HEK293T (cell line): ENCODE results near the gene MYL10.

Experiments
- CTCF ChIA-PET: fragments of 350-600 bp; formaldehyde crosslinking; extraction: SDS; loops from one replicate; lab custom pipeline; 2021; ENCODE audit warnings: antibody characterized with exemption, inconsistent platforms; lab: Yijun Ruan, JAX
- POLR2A ChIA-PET: fragments of 350-600 bp; formaldehyde crosslinking; extraction: SDS; loops from one replicate; lab custom pipeline; 2020; ENCODE audit warnings: antibody characterized with exemption, inconsistent platforms; lab: Yijun Ruan, JAX
- DNase-seq: peaks from one replicate; pipeline ENCODE4 v3.0.0; 2012; ENCODE audit warnings: mixed read lengths; ENCODE audit errors: extremely low spot score
- ARNT ChIP-seq: fragments of 450-650 bp; IDR thresholded peaks from 2 replicates; pipeline ENCODE4 v1.6.1; 2017; ENCODE audit warnings: mild to moderate bottlenecking
- BHLHE40 ChIP-seq: fragments of 450-650 bp; IDR thresholded peaks from 2 replicates; pipeline ENCODE4 v1.6.1; 2016; ENCODE audit warnings: mild to moderate bottlenecking, moderate library complexity, borderline replicate concordance
- CTBP1 ChIP-seq: fragments of 450-650 bp; IDR thresholded peaks from 2 replicates; pipeline ENCODE4 v1.6.1; 2016; ENCODE audit warnings: borderline replicate concordance
- ELF4 ChIP-seq: fragments of 450-650 bp; IDR thresholded peaks from 2 replicates; pipeline ENCODE4 v1.6.1; 2017; ENCODE audit warnings: antibody characterized with exemption
- FOXA1 ChIP-seq: fragments of 450-650 bp; IDR thresholded peaks from 2 replicates; pipeline ENCODE4 v1.6.1; 2016; ENCODE audit warnings: mild to moderate bottlenecking
- FOXK2 ChIP-seq: fragments of 450-650 bp; IDR thresholded peaks from 2 replicates; pipeline ENCODE4 v1.6.1; 2016; ENCODE audit warnings: mild to moderate bottlenecking
- FOXM1 ChIP-seq: fragments of 450-650 bp; IDR thresholded peaks from 2 replicates; pipeline ENCODE4 v1.6.1; 2017; ENCODE audit warnings: mild to moderate bottlenecking, borderline replicate concordance
- HDGF ChIP-seq: fragments of 450-650 bp; IDR thresholded peaks from 2 replicates; pipeline ENCODE4 v1.6.1; 2017; ENCODE audit warnings: antibody characterized with exemption, borderline replicate concordance
- L3MBTL2 ChIP-seq: fragments of 450-650 bp; conservative IDR thresholded peaks from 2 replicates; pipeline ENCODE4 v1.6.1; 2016; ENCODE audit warnings: mild to moderate bottlenecking
- LEF1 ChIP-seq: fragments of 450-650 bp; IDR thresholded peaks from 2 replicates; pipeline ENCODE4 v1.6.1; 2017; ENCODE audit warnings: mild to moderate bottlenecking, borderline replicate concordance
- NFRKB ChIP-seq: fragments of 450-650 bp; IDR thresholded peaks from 2 replicates; pipeline ENCODE4 v1.6.1; 2016; ENCODE audit warnings: mild to moderate bottlenecking, moderate library complexity
- SP1 ChIP-seq: fragments of 450-650 bp; IDR thresholded peaks from 2 replicates; pipeline ENCODE4 v1.6.1; 2017
- SUZ12 ChIP-seq: fragments of 450-650 bp; IDR thresholded peaks from 2 replicates; pipeline ENCODE4 v1.6.1; 2016; ENCODE audit warnings: mild to moderate bottlenecking
- TARDBP ChIP-seq: fragments of 450-650 bp; IDR thresholded peaks from 2 replicates; pipeline ENCODE4 v1.6.1; 2016
- ZNF384 ChIP-seq: fragments of 450-650 bp; IDR thresholded peaks from 2 replicates; pipeline ENCODE4 v1.6.1; 2016
- TF ChIP-seq, protein P1 (sequence below): fragments of 450-650 bp; IDR thresholded peaks from 2 replicates; pipeline ENCODE4 v1.6.1; 2016

Gene MYL10

DNA sequence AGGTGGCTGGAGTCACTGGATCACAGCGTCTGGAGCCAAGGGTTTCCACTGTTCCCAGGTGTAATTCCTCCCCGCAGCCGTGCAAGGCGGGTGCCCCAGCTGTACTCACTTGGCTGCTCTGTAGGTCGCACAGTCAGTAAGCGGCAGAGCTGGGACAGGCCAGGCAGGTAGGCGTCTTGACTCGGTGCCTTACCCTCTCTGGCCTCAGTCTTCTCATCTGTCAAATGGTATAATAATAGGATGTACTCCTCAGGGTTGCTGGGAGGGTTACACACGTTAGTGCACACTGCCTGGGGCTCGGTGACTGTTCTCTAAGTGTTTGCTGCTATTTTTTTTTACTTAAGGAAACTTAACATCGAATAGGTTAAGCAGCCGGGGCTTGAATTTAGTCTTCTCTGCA is 27.0 kb downstream of the MYL10 start:
- no peak for DNase-seq
- CTCF ChIA-PET, result interaction anchor here (1.9 to 2.0 kb wide), 2 partner anchors 11 to 16 kb away, joined by 4 to 5 read pairs; no protein-coding TSS in a partner anchor
- TF ChIP-seq ZNF384 (no peak), LEF1 (no peak), ELF4 (no peak), NFRKB (no peak), TARDBP (no peak), HDGF (no peak), SP1 (no peak), CTBP1 (no peak), SUZ12 (no peak), FOXA1 (no peak), FOXM1 (no peak), L3MBTL2 (no peak), BHLHE40 (no peak), ARNT (no peak)
- TF ChIP-seq, protein P1, sequence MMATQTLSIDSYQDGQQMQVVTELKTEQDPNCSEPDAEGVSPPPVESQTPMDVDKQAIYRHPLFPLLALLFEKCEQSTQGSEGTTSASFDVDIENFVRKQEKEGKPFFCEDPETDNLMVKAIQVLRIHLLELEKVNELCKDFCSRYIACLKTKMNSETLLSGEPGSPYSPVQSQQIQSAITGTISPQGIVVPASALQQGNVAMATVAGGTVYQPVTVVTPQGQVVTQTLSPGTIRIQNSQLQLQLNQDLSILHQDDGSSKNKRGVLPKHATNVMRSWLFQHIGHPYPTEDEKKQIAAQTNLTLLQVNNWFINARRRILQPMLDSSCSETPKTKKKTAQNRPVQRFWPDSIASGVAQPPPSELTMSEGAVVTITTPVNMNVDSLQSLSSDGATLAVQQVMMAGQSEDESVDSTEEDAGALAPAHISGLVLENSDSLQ, result no peak
- POLR2A ChIA-PET, result no interaction called here

GRCh38 chr7:101599787-101600186 is 29.3 kb downstream of the MYL10 start:
- TF ChIP-seq TARDBP, result no peak
- TF ChIP-seq LEF1, result no peak
- CTCF ChIA-PET, result no interaction called here
- POLR2A ChIA-PET, result interaction anchor here (0.6 kb wide), 1 partner anchor 90 kb away, joined by 3 read pairs; no protein-coding TSS in a partner anchor
- DNase-seq, result no peak

- ChIA-PET POLR2A (no interaction called here), CTCF (interaction anchor here (1.1 kb wide), 1 partner anchor 56 kb away, joined by 3 read pairs; no protein-coding TSS in a partner anchor)
- no peak for DNase-seq
Measured at GRCh38 chr7:101598986-101599771, 29.9 kb downstream of the MYL10 start.

DNA sequence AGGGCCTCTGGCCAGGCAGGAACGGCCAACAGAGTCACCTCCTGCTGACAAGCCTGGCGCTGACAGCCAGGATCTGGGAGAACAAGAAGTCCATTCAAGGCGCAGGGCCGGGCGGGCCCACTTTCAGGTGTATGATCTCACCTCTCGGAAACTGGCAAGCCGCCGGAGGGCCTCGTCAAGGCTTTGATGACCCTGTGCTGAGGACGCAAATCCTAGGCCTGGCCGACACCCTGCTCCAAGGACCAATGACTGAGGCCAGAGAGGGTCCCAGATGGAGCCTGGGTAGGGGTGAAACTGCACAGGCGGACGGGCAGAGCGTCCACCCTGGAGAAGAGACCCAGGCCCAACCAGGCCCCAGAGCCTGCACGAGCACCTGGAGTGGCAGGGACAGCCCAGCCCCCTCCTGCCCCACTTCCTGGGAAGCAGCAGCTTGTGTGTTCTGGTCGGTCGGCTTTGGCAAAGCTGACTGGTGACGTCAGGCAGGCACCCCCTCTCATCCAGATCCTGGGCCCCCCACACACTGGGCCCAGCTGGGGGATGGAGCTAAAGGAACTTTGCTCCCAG is 30.6 kb downstream of the MYL10 start:
- DNase-seq, result no peak
- POLR2A ChIA-PET, result no interaction called here
- TF ChIP-seq BHLHE40, result no peak
- no peak for TF ChIP-seq ELF4
- no peak for TF ChIP-seq FOXK2
- TF ChIP-seq CTBP1, result no peak
- TF ChIP-seq ZNF384, result no peak
- no peak for TF ChIP-seq HDGF
- TF ChIP-seq FOXA1, result no peak
- TF ChIP-seq, protein P1, result no peak
- TF ChIP-seq SUZ12, result no peak
- no peak for TF ChIP-seq ARNT
- TF ChIP-seq FOXM1, result no peak
- TF ChIP-seq TARDBP, result no peak
- CTCF ChIA-PET, result interaction anchor here (1.1 kb wide), 1 partner anchor 56 kb away, joined by 3 read pairs; no protein-coding TSS in a partner anchor

More at GRCh38 chr7:101598986-101599771, 29.9 kb downstream of the MYL10 start:
- TF ChIP-seq SUZ12, result no peak
- TF ChIP-seq NFRKB, result no peak
- TF ChIP-seq ARNT, result no peak
- TF ChIP-seq HDGF, result no peak
- TF ChIP-seq FOXA1, result no peak
- TF ChIP-seq, protein P1, result no peak
- TF ChIP-seq ZNF384, result no peak
- TF ChIP-seq ELF4, result no peak
- no peak for TF ChIP-seq FOXK2
- TF ChIP-seq FOXM1, result no peak

- ChIA-PET POLR2A (no interaction called here), CTCF (interaction anchor here (0.6 kb wide), 1 partner anchor 64 kb away, joined by 3 read pairs; no protein-coding TSS in a partner anchor)
- DNase-seq, result no peak
- no peak for TF ChIP-seq BHLHE40
- TF ChIP-seq TARDBP, result no peak
Measured at GRCh38 chr7:101597941-101598340, 31.2 kb downstream of the MYL10 start.

GRCh38 chr7:101596898-101597297 is 32.2 kb downstream of the MYL10 start:
- CTCF ChIA-PET, result no interaction called here
- TF ChIP-seq, protein P1, result no peak
- TF ChIP-seq FOXK2 (no peak), ZNF384 (no peak), SP1 (no peak), NFRKB (no peak), TARDBP (no peak), L3MBTL2 (no peak), HDGF (no peak), CTBP1 (no peak), FOXM1 (no peak), BHLHE40 (no peak), LEF1 (no peak), SUZ12 (no peak), FOXA1 (no peak), ELF4 (no peak), ARNT (no peak)

More at GRCh38 chr7:101596898-101597297, 32.2 kb downstream of the MYL10 start:
- no peak for DNase-seq
- POLR2A ChIA-PET, result no interaction called here
